GM04504 (cell line): Measurements from ENCODE around the gene COL19A1.
"Not testable (repeated sequence)": the region's sequence is repeated elsewhere in the genome, so short reads cannot be mapped to it uniquely, and the experiment has no call there.

Source experiments
- DNase-seq: peaks from one replicate; pipeline ENCODE4 v3.0.0-alpha.2; 2012; ENCODE audit warnings: low read depth

Gene COL19A1

GRCh38 chr6:69965974-69966373, 99.6 kb downstream of the COL19A1 start:
- not testable (repeated sequence) for DNase-seq

- no peak for DNase-seq
Measured at GRCh38 chr6:69973138-69973537, 106.8 kb downstream of the COL19A1 start.

- no peak for DNase-seq
Measured at GRCh38 chr6:69973763-69974162, 107.4 kb downstream of the COL19A1 start.

GRCh38 chr6:69974193-69974592, 107.8 kb downstream of the COL19A1 start:
- DNase-seq, result no peak

- no peak for DNase-seq
Measured at GRCh38 chr6:69976591-69977090, 110.3 kb downstream of the COL19A1 start.

- no peak for DNase-seq
Measured at GRCh38 chr6:69980624-69981023, 114.3 kb downstream of the COL19A1 start.

GRCh38 chr6:69984506-69984905, 118.2 kb downstream of the COL19A1 start:
- no peak for DNase-seq

- no peak for DNase-seq
Measured at GRCh38 chr6:69985180-69985579, 118.8 kb downstream of the COL19A1 start.

- DNase-seq, result no peak
Measured at GRCh38 chr6:69987550-69987949, 121.2 kb downstream of the COL19A1 start.

- DNase-seq, result no peak
Measured at GRCh38 chr6:69988458-69989126, 122.2 kb downstream of the COL19A1 start.

GRCh38 chr6:69994251-69994650, 127.9 kb downstream of the COL19A1 start:
- no peak for DNase-seq

- DNase-seq, result no peak
Measured at GRCh38 chr6:70008189-70008588, 141.8 kb downstream of the COL19A1 start.

GRCh38 chr6:70010339-70010738, 144.0 kb downstream of the COL19A1 start:
- not testable (repeated sequence) for DNase-seq

GRCh38 chr6:70023201-70023600, 156.8 kb downstream of the COL19A1 start:
- DNase-seq, result not testable (repeated sequence)

GRCh38 chr6:70028246-70028645, 161.9 kb downstream of the COL19A1 start:
- DNase-seq, result no peak

GRCh38 chr6:70028926-70029325, 162.6 kb downstream of the COL19A1 start:
- no peak for DNase-seq

- DNase-seq, result no peak
Measured at GRCh38 chr6:70033781-70034180, 167.4 kb downstream of the COL19A1 start.

GRCh38 chr6:70037445-70037844, 171.1 kb downstream of the COL19A1 start:
- no peak for DNase-seq

GRCh38 chr6:70040766-70041165, 174.4 kb downstream of the COL19A1 start:
- no peak for DNase-seq

- no peak for DNase-seq
Measured at GRCh38 chr6:70041411-70041810, 175.1 kb downstream of the COL19A1 start.

- no peak for DNase-seq
Measured at GRCh38 chr6:70045413-70045812, 179.1 kb downstream of the COL19A1 start.

- no peak for DNase-seq
Measured at GRCh38 chr6:70051197-70052124, 185.1 kb downstream of the COL19A1 start.
